Measurements from ENCODE around the gene SMARCAL1. TPM values are rescaled to one million over a fixed set of nuclear protein-coding genes. Genes with fewer than 3 reads are reported as not detected.

SMARCAL1 gene
- total and polyA plus RNA-seq, 9 of the 15 experiments (the other 6 are each of a cell fraction or from before 2014, with no cell fraction given), result 8.2 to 27.9 (median 12.4) TPM

GRCh38 chr2:216498379-216499352 is 86.4 kb downstream of the SMARCAL1 start, which contains the start of gene RPL37A (continued):
- TF ChIP-seq, protein P1, sequence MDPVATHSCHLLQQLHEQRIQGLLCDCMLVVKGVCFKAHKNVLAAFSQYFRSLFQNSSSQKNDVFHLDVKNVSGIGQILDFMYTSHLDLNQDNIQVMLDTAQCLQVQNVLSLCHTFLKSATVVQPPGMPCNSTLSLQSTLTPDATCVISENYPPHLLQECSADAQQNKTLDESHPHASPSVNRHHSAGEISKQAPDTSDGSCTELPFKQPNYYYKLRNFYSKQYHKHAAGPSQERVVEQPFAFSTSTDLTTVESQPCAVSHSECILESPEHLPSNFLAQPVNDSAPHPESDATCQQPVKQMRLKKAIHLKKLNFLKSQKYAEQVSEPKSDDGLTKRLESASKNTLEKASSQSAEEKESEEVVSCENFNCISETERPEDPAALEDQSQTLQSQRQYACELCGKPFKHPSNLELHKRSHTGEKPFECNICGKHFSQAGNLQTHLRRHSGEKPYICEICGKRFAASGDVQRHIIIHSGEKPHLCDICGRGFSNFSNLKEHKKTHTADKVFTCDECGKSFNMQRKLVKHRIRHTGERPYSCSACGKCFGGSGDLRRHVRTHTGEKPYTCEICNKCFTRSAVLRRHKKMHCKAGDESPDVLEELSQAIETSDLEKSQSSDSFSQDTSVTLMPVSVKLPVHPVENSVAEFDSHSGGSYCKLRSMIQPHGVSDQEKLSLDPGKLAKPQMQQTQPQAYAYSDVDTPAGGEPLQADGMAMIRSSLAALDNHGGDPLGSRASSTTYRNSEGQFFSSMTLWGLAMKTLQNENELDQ (CRISPR knock-in tag; IDR thresholded peaks at IDR 0.05; ENCODE audit: borderline replicate concordance), result 0 out of 2 replicates have a peak, but pooled peaks have one; percentile 6
- TF ChIP-seq ZNF134 (CRISPR knock-in tag; conservative IDR thresholded peaks at IDR 0.05) (no peak), CEBPB (tag; IDR thresholded peaks at IDR 0.05) (no peak), ZNF121 (CRISPR knock-in tag; conservative IDR thresholded peaks at IDR 0.05) (no peak), MAFK (IDR thresholded peaks at IDR 0.05; ENCODE audit: low read length) (no peak), ZNF740 (CRISPR knock-in tag; IDR thresholded peaks at IDR 0.05) (no peak), ZNF740 (tag; IDR thresholded peaks at IDR 0.05) (no peak), TBL1XR1 (IDR thresholded peaks at IDR 0.05; ENCODE audit: low read length in 2 of 2) (0 out of 4 replicates have a peak, but pooled peaks of 1 of the 2 experiments have one; percentile 13), ZNF407 (IDR thresholded peaks at IDR 0.05; ENCODE audit: low read depth) (no peak), HNRNPLL (IDR thresholded peaks at IDR 0.05; ENCODE audit: low read depth, low read length, poor library complexity, severe bottlenecking) (no peak)
- TF ChIP-seq, protein P2, sequence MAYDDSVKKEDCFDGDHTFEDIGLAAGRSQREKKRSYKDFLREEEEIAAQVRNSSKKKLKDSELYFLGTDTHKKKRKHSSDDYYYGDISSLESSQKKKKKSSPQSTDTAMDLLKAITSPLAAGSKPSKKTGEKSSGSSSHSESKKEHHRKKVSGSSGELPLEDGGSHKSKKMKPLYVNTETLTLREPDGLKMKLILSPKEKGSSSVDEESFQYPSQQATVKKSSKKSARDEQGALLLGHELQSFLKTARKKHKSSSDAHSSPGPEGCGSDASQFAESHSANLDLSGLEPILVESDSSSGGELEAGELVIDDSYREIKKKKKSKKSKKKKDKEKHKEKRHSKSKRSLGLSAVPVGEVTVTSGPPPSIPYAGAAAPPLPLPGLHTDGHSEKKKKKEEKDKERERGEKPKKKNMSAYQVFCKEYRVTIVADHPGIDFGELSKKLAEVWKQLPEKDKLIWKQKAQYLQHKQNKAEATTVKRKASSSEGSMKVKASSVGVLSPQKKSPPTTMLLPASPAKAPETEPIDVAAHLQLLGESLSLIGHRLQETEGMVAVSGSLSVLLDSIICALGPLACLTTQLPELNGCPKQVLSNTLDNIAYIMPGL (CRISPR knock-in tag; IDR thresholded peaks at IDR 0.05), result no peak

All from K562 (cell line).